Measurements from ENCODE around the gene EFHB.

DNA sequence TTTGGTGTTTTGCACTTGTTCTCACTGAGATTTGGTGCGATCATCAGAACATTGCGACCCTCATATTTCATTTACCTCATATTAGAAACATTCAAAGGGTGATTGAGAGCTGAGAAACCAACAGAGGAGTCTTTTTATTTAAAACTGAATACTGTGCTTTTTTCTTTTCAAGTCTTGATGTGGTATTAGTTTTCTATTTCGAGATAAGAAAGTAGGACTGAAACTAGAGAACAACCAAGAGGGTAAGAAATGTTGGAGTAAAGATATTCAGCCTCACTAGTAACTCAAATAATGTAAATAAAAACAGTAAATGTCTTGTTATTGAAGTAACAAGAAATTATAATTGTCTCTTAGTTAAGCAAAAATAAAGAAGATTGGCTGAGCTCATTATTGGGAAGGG lies 26.5 kb downstream of the EFHB start:
- TF ChIP-seq, protein P1, sequence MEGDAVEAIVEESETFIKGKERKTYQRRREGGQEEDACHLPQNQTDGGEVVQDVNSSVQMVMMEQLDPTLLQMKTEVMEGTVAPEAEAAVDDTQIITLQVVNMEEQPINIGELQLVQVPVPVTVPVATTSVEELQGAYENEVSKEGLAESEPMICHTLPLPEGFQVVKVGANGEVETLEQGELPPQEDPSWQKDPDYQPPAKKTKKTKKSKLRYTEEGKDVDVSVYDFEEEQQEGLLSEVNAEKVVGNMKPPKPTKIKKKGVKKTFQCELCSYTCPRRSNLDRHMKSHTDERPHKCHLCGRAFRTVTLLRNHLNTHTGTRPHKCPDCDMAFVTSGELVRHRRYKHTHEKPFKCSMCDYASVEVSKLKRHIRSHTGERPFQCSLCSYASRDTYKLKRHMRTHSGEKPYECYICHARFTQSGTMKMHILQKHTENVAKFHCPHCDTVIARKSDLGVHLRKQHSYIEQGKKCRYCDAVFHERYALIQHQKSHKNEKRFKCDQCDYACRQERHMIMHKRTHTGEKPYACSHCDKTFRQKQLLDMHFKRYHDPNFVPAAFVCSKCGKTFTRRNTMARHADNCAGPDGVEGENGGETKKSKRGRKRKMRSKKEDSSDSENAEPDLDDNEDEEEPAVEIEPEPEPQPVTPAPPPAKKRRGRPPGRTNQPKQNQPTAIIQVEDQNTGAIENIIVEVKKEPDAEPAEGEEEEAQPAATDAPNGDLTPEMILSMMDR (conservative IDR thresholded peaks at IDR 0.05; ENCODE audit: low read length): no peak
- TF ChIP-seq EZH2phosphoT487 (IDR thresholded peaks at IDR 0.05; ENCODE audit: borderline replicate concordance, low read depth, low read length): no peak
